Neural cell (in vitro differentiated cells): ENCODE results near the gene VASH1. TPM values are rescaled to one million over a fixed set of nuclear protein-coding genes. Genes with fewer than 3 reads are reported as not detected.
A peak's percentile ranks its signal among the peaks of the same experiment; 100 is the strongest.

Experiments used
- H2AFZ ChIP-seq: fragments of 200-600, 300-800 bp; sonication (generic), shearing (Covaris generic); 2 replicates; pipeline ENCODE4 v1.6.0; 2014; ENCODE audit warnings: low read depth, mild to moderate bottlenecking, antibody characterized with exemption, low read length, moderate library complexity
- H3F3A ChIP-seq: fragments of 200-600 bp; shearing (Covaris generic); 2 replicates; pipeline ENCODE4 v1.6.1; 2016; ENCODE audit warnings: mild to moderate bottlenecking, moderate library complexity, mixed read lengths, antibody characterized with exemption, low read length; ENCODE audit not compliant: insufficient read depth, poor library complexity, severe bottlenecking
- H3K27ac ChIP-seq: fragments of 200-600, 300-800 bp; sonication (generic), shearing (Covaris generic); 2 replicates; pipeline ENCODE4 v1.5.1; 2014; ENCODE audit warnings: mild to moderate bottlenecking, low read length, moderate library complexity
- H3K27me3 ChIP-seq: fragments of 300-800, 200-600 bp; sonication (generic), shearing (Covaris generic); 2 replicates; pipeline ENCODE4 v1.6.0; 2014; ENCODE audit warnings: mild to moderate bottlenecking, low read depth, low read length, moderate library complexity; ENCODE audit not compliant: insufficient read depth
- H3K36me3 ChIP-seq: fragments of 300-800, 200-600 bp; sonication (generic), shearing (Covaris generic); 2 replicates; pipeline ENCODE4 v1.5.1; 2014; ENCODE audit warnings: mild to moderate bottlenecking, antibody characterized with exemption, low read length, moderate library complexity; ENCODE audit not compliant: insufficient read depth
- H3K4me2 ChIP-seq: fragments of 300-800, 200-600 bp; sonication (generic), shearing (Covaris generic); 2 replicates; pipeline ENCODE4 v1.6.0; 2014; ENCODE audit warnings: mild to moderate bottlenecking, low read length
- H3K4me3 ChIP-seq: fragments of 300-800, 200-600 bp; sonication (generic), shearing (Covaris generic); 2 replicates; pipeline ENCODE4 v1.5.1; 2014; ENCODE audit warnings: mild to moderate bottlenecking, low read length, moderate library complexity
- H3K79me2 ChIP-seq: fragments of 200-600 bp; shearing (Covaris generic); replicated peaks from 2 replicates; pipeline ENCODE4 v1.6.0; 2014; ENCODE audit warnings: mild to moderate bottlenecking, low read length, moderate library complexity; ENCODE audit not compliant: insufficient read depth
- H3K9ac ChIP-seq: fragments of 300-800, 200-600 bp; sonication (generic), shearing (Covaris generic); 2 replicates; pipeline ENCODE4 v1.6.1; 2016; ENCODE audit warnings: mild to moderate bottlenecking, low read length, mixed read lengths
- H3K9me2 ChIP-seq: fragments of 200-600 bp; shearing (Covaris generic); 2 replicates; pipeline ENCODE4 v1.6.1; 2016; ENCODE audit warnings: mild to moderate bottlenecking, low read length, mixed read lengths; ENCODE audit not compliant: insufficient read depth
- H3K9me3 ChIP-seq: fragments of 200-600, 300-800 bp; sonication (generic), shearing (Covaris generic); 2 replicates; pipeline ENCODE4 v1.6.1; 2016; ENCODE audit warnings: mild to moderate bottlenecking, mixed run types, low read length, moderate library complexity, mixed read lengths
- H4K20me1 ChIP-seq: fragments of 200-600 bp; shearing (Covaris generic); 2 replicates; pipeline ENCODE4 v1.6.1; 2016; ENCODE audit warnings: mild to moderate bottlenecking, mixed run types; ENCODE audit not compliant: insufficient read depth
- CTCF ChIP-seq: fragments of 450-650 bp; IDR thresholded peaks from 2 replicates; pipeline ENCODE4 v1.5.1; 2014; ENCODE audit warnings: antibody characterized with exemption, mild to moderate bottlenecking, moderate library complexity; ENCODE audit not compliant: poor library complexity, severe bottlenecking
- EZH2 ChIP-seq: fragments of 200-600, 300-800 bp; shearing (Covaris generic), sonication (generic); IDR thresholded peaks from 2 replicates; pipeline ENCODE4 v1.6.1; 2014; ENCODE audit warnings: antibody characterized with exemption, low read length, borderline replicate concordance, mild to moderate bottlenecking; ENCODE audit not compliant: insufficient read depth, poor library complexity, severe bottlenecking
- POLR2AphosphoS5 ChIP-seq: IDR thresholded peaks from 2 replicates; pipeline ENCODE4 v1.6.1; 2012
- RAD21 ChIP-seq: fragments of 450-650 bp; conservative IDR thresholded peaks from 2 replicates; pipeline ENCODE4 v1.6.1; 2014; ENCODE audit warnings: antibody characterized with exemption, mild to moderate bottlenecking, moderate library complexity
- REST ChIP-seq: IDR thresholded peaks from 2 replicates; pipeline ENCODE4 v1.6.1; 2012; ENCODE audit warnings: borderline replicate concordance
- SMC3 ChIP-seq: fragments of 450-650 bp; conservative IDR thresholded peaks from 2 replicates; pipeline ENCODE4 v1.6.1; 2014; ENCODE audit warnings: antibody characterized with exemption, mild to moderate bottlenecking, moderate library complexity; ENCODE audit not compliant: poor library complexity
- TAF1 ChIP-seq: IDR thresholded peaks from 2 replicates; pipeline ENCODE4 v1.6.1; 2012; ENCODE audit warnings: low read depth
- polyA plus RNA-seq: library from polyadenylated mRNA; depleted of rRNA; stranded (reverse); fragments of >200 nt; gene quantifications from 2 replicates; pipeline ENCODE4 v1.2.3, GENCODE V29; 2014

Gene VASH1
- polyA plus RNA-seq, 1 donor from 2014 or later: 26.8 TPM

GRCh38 chr14:76776428-76777251 lies 15.4 kb downstream of the VASH1 start:
- H3K27me3 ChIP-seq: no peaks in the 10 kb centered on the region
- no peak overlapping the region for H3K27ac ChIP-seq
- no peak overlapping the region for H3K4me2 ChIP-seq
- no peaks in the 10 kb centered on the region for H3K9me3 ChIP-seq
- no peak overlapping the region for H3K9ac ChIP-seq
- TF ChIP-seq POLR2AphosphoS5 (peak; percentile 29), SMC3 (no peak)
- H3F3A ChIP-seq: no peaks in the 10 kb centered on the region
- peaks cover 19% of the 10 kb centered on the region for H3K36me3 ChIP-seq
- no peak overlapping the region for H3K4me3 ChIP-seq
- no peak overlapping the region for H2AFZ ChIP-seq
- H3K9me2 ChIP-seq: no peaks in the 10 kb centered on the region
- H3K79me2 ChIP-seq: no peaks in the 10 kb centered on the region
- no peaks in the 10 kb centered on the region for H4K20me1 ChIP-seq

GRCh38 chr14:76777721-76778120 lies 16.5 kb downstream of the VASH1 start:
- no peaks in the 10 kb centered on the region for H3F3A ChIP-seq
- H4K20me1 ChIP-seq: no peaks in the 10 kb centered on the region
- H3K4me2 ChIP-seq: no peak overlapping the region
- no peak overlapping the region for H3K4me3 ChIP-seq
- H3K27me3 ChIP-seq: no peaks in the 10 kb centered on the region
- no peak overlapping the region for H3K9ac ChIP-seq
- no peaks in the 10 kb centered on the region for H3K9me2 ChIP-seq
- TF ChIP-seq EZH2: no peak
- TF ChIP-seq SMC3: no peak
- no peak for TF ChIP-seq REST
- TF ChIP-seq RAD21: no peak
- TF ChIP-seq TAF1: no peak
- no peak overlapping the region for H3K27ac ChIP-seq
- no peaks in the 10 kb centered on the region for H3K79me2 ChIP-seq
- H3K9me3 ChIP-seq: no peaks in the 10 kb centered on the region
- no peak overlapping the region for H2AFZ ChIP-seq
- peaks cover 19% of the 10 kb centered on the region for H3K36me3 ChIP-seq

- H3K9me2 ChIP-seq: no peaks in the 10 kb centered on the region
- H3K27me3 ChIP-seq: no peaks in the 10 kb centered on the region
- no peak overlapping the region for H2AFZ ChIP-seq
- no peak overlapping the region for H3K4me2 ChIP-seq
- H3K4me3 ChIP-seq: no peak overlapping the region
- no peak overlapping the region for H3K9ac ChIP-seq
- H4K20me1 ChIP-seq: no peaks in the 10 kb centered on the region
- H3K27ac ChIP-seq: no peak overlapping the region
- H3K79me2 ChIP-seq: no peaks in the 10 kb centered on the region
- TF ChIP-seq POLR2AphosphoS5 (peak; percentile 22), CTCF (no peak)
- no peaks in the 10 kb centered on the region for H3F3A ChIP-seq
- H3K9me3 ChIP-seq: no peaks in the 10 kb centered on the region
- peaks cover 19% of the 10 kb centered on the region for H3K36me3 ChIP-seq
Measured at GRCh38 chr14:76778546-76779215, 17.4 kb downstream of the VASH1 start.
